Endothelial cell of umbilical vein (primary cell): Measurements from ENCODE around the gene FZR1. TPM values are rescaled to one million over a fixed set of nuclear protein-coding genes. Genes with fewer than 3 reads are reported as not detected.

Experiments used
- BruUV-seq: library from RNA; stranded (reverse); fragments of 400-500 nt; replicated peaks from 2 replicates; lab custom pipeline; 2021; lab: Mats Ljungman, UMichigan
- CTCF ChIA-PET: fragments of 300-600, 350-600 bp; sonication (Branson Sonifier 250); formaldehyde crosslinking; loops from one replicate; lab custom pipeline; 2021; ENCODE audit warnings: antibody characterized with exemption, inconsistent platforms; lab: Charles Lee
- POLR2A ChIA-PET: fragments of 300-600, 350-600 bp; sonication (Branson Sonifier 250); formaldehyde crosslinking; loops from one replicate; lab custom pipeline; 2021; ENCODE audit warnings: antibody characterized with exemption, inconsistent platforms; lab: Charles Lee
- DNase-seq: peaks from one replicate; pipeline ENCODE4 v3.0.0-alpha.2; 2011; ENCODE audit warnings: low read depth, low spot score
- FAIRE-seq: peaks from 2 replicates; lab custom pipeline; 2011; peaks lifted over from hg19 to GRCh38; lab: Jason Lieb, UNC
- H2AFZ ChIP-seq: 2 replicates; pipeline ENCODE4 v1.6.0; 2012; ENCODE audit warnings: low read depth, low read length, control low read depth, inconsistent platforms
- H3K27ac ChIP-seq: 2 replicates; pipeline ENCODE4 v1.5.1; 2011; ENCODE audit warnings: low read depth, mild to moderate bottlenecking, control low read depth, low read length, moderate library complexity; ENCODE audit not compliant: insufficient read depth
- H3K27me3 ChIP-seq, 2 experiments: 2 replicates each; pipeline versions ENCODE4 v1.6.0 to v1.6.1; 2011; ENCODE audit warnings: low read length in 2 of 2, mixed read lengths in 1 of 2; ENCODE audit not compliant: control insufficient read depth in 2 of 2, insufficient read depth in 2 of 2
- H3K36me3 ChIP-seq, 2 experiments: 2 replicates in 1 of 2; 3 replicates in 1 of 2; pipeline ENCODE4 v1.5.1; 2011; ENCODE audit warnings: low read length in 2 of 2, mild to moderate bottlenecking in 1 of 2, moderate library complexity in 1 of 2; ENCODE audit not compliant: control insufficient read depth in 2 of 2, insufficient read depth in 2 of 2; ENCODE audit errors: extremely low read depth in 1 of 2
- H3K4me1 ChIP-seq: 3 replicates; pipeline ENCODE4 v1.5.1; 2011; ENCODE audit warnings: mild to moderate bottlenecking, low read length; ENCODE audit not compliant: control insufficient read depth, insufficient read depth; ENCODE audit errors: extremely low read depth
- H3K4me2 ChIP-seq: 2 replicates; pipeline ENCODE4 v1.6.1; 2011; ENCODE audit warnings: low read length, control low read depth, mixed read lengths; ENCODE audit not compliant: insufficient read depth
- H3K4me3 ChIP-seq, 3 experiments: fragments of 200-600 bp in 1 of 3; sonication (generic), shearing (Covaris generic) in 1 of 3; replicated peaks in 1 of 3; 2 replicates each; pipeline ENCODE4 v1.5.1; 2011 to 2016; ENCODE audit warnings: control low read depth in 3 of 3, low read length in 3 of 3, mild to moderate bottlenecking in 2 of 3, inconsistent platforms in 1 of 3, low read depth in 1 of 3, moderate library complexity in 1 of 3; ENCODE audit not compliant: insufficient read depth in 1 of 3
- H3K79me2 ChIP-seq: 2 replicates; pipeline ENCODE4 v1.6.0; 2012; ENCODE audit warnings: low read length, inconsistent platforms; ENCODE audit not compliant: control insufficient read depth, insufficient read depth
- H3K9ac ChIP-seq: replicated peaks from 2 replicates; pipeline ENCODE3; 2011; ENCODE audit warnings: low read length, control low read depth; ENCODE audit not compliant: insufficient read depth; ENCODE audit errors: extremely low read depth
- H3K9me1 ChIP-seq: replicated peaks from 3 replicates; pipeline ENCODE4 v1.6.0; 2011; ENCODE audit warnings: mild to moderate bottlenecking, low read length; ENCODE audit not compliant: control insufficient read depth, insufficient read depth; ENCODE audit errors: extremely low read depth
- H3K9me3 ChIP-seq: replicated peaks from 2 replicates; pipeline ENCODE4 v1.5.1; 2012; ENCODE audit warnings: low read length, inconsistent platforms; ENCODE audit not compliant: control insufficient read depth, insufficient read depth
- H4K20me1 ChIP-seq: replicated peaks from 2 replicates; pipeline ENCODE3; 2011; ENCODE audit warnings: mild to moderate bottlenecking, low read length; ENCODE audit not compliant: control insufficient read depth, insufficient read depth; ENCODE audit errors: extremely low read depth
- CTCF ChIP-seq, 2 donors: IDR thresholded peaks; 1 replicate in 1 of 2; 2 replicates in 1 of 2; pipeline ENCODE4 v1.5.1; 2011; ENCODE audit warnings: low read length in 2 of 2, mild to moderate bottlenecking in 2 of 2, moderate library complexity in 2 of 2, control low read depth in 1 of 2, inconsistent platforms in 1 of 2, low read depth in 1 of 2; ENCODE audit not compliant: insufficient read depth in 1 of 2; ENCODE audit errors: extremely low read depth in 1 of 2
- EZH2 ChIP-seq: IDR thresholded peaks from 2 replicates; pipeline ENCODE4 v1.6.1; 2012; ENCODE audit warnings: borderline replicate concordance, low read depth, mild to moderate bottlenecking, moderate library complexity, low read length, inconsistent platforms; ENCODE audit not compliant: severe bottlenecking
- FOS ChIP-seq: IDR thresholded peaks from 2 replicates; pipeline ENCODE4 v1.6.1; 2011; ENCODE audit warnings: mild to moderate bottlenecking, low read length, moderate library complexity, borderline replicate concordance; ENCODE audit not compliant: insufficient read depth
- GATA2 ChIP-seq: IDR thresholded peaks from 2 replicates; pipeline ENCODE4 v1.7.0; 2011; ENCODE audit warnings: low read depth, mild to moderate bottlenecking, moderate library complexity, mixed read lengths, low read length; ENCODE audit not compliant: insufficient read length, insufficient read depth
- JUN ChIP-seq: IDR thresholded peaks from 2 replicates; pipeline ENCODE4 v1.6.1; 2011; ENCODE audit warnings: borderline replicate concordance, low read depth; ENCODE audit not compliant: insufficient read length, insufficient read depth
- MAX ChIP-seq: IDR thresholded peaks from 2 replicates; pipeline ENCODE4 v1.6.1; 2011; ENCODE audit not compliant: insufficient read depth, insufficient read length
- MYC ChIP-seq: IDR thresholded peaks from one replicate; pipeline ENCODE4 v1.6.1; 2011; ENCODE audit warnings: mild to moderate bottlenecking, low read depth, low read length
- POLR2A ChIP-seq: IDR thresholded peaks from 2 replicates; pipeline ENCODE4 v1.6.1; 2012; ENCODE audit warnings: low read depth, mild to moderate bottlenecking, control low read depth, low read length
- POLR2AphosphoS5 ChIP-seq: IDR thresholded peaks from 2 replicates; pipeline ENCODE4 v1.6.1; 2012; ENCODE audit warnings: low read depth, mild to moderate bottlenecking, control low read depth, low read length, moderate library complexity; ENCODE audit not compliant: insufficient read depth
- dilution Hi-C: fragments of 300-500 bp; cut with MboI; formaldehyde crosslinking; loops from one replicate; pipeline ENCODE4 v1.15.0; 2019; ENCODE audit warnings: low sequenced_read_pairs; ENCODE audit not compliant: extremely low pct_ligation_motif_present
- intact Hi-C: fragments of 100-400 bp; cut with micrococcal nuclease; formaldehyde crosslinking; loops from one replicate; pipeline ENCODE4 v1.10.0; 2022
- polyA plus RNA-seq, 4 experiments: library from polyadenylated mRNA; depleted of rRNA in 3 of 4; stranded (reverse) in 3 of 4; unstranded in 1 of 4; fragments of >200 nt; gene quantifications; 2 replicates each; pipeline versions ENCODE4 v1.2.1 to v1.2.3, GENCODE V29; 2011 to 2012; ENCODE audit warnings: missing spikeins in 1 of 4
- total RNA-seq: library from RNA; stranded (reverse); gene quantifications from 2 replicates; pipeline ENCODE4 v1.2.3, GENCODE V29; 2021

Gene FZR1
- total and polyA plus RNA-seq, 2 donors (not counting 3 experiments of a cell fraction or from before 2014, with no cell fraction given) = 35.9 to 60.4 TPM

GRCh38 chr19:3459965-3460582 is 46.0 kb upstream of the FZR1 start:
- H3K36me3 ChIP-seq = peaks cover 0 to 13% of the 10 kb centered on the region in 2 experiments
- no TSS peak for BruUV-seq
- H3K9me1 ChIP-seq = no peaks in the 10 kb centered on the region
- H4K20me1 ChIP-seq = no peaks in the 10 kb centered on the region
- peaks cover 26% of the 10 kb centered on the region for H3K4me1 ChIP-seq
- no peak overlapping the region for H3K4me2 ChIP-seq
- no peak overlapping the region for H3K4me3 ChIP-seq
- H2AFZ ChIP-seq = no peak overlapping the region
- POLR2A ChIA-PET = interaction anchor here (0.7 kb wide), 1 partner anchor 237 kb away, joined by 3 read pairs; no protein-coding TSS in a partner anchor
- CTCF ChIA-PET = interaction anchor here (1.7 to 1.8 kb wide), 2 partner anchors 9 to 13 kb away, joined by 4 to 7 read pairs; no protein-coding TSS in a partner anchor
- FAIRE-seq (no peak), DNase-seq (no peak)
- peak overlapping the region; percentile 82 for H3K27ac ChIP-seq
- TF ChIP-seq JUN (no peak), MAX (no peak), CTCF (IDR thresholded peaks at IDR 0.05; ENCODE audit: extremely low read depth in 1 of 2, insufficient read depth in 1 of 2, low read depth in 1 of 2, low read length in 2 of 2) (no peak), MYC (no peak), POLR2AphosphoS5 (no peak), FOS (no peak), GATA2 (no peak), POLR2A (no peak), EZH2 (no peak)
- dilution Hi-C loops = no loop called here
- H3K9me3 ChIP-seq = no peaks in the 10 kb centered on the region
- H3K27me3 ChIP-seq = no peaks in the 10 kb centered on the region
- H3K79me2 ChIP-seq = no peaks in the 10 kb centered on the region
- intact Hi-C loops = loop anchor here (1.0 to 2.0 kb wide), 3 partner anchors 9 to 93 kb away; partner anchors contain the start of gene NFIC
- H3K9ac ChIP-seq = peak overlapping the region; percentile 67
